Cardiac fibroblast (primary cell): ENCODE measurements around the gene VN1R4.
"Not testable (repeated sequence)": the region's sequence is repeated elsewhere in the genome, so short reads cannot be mapped to it uniquely, and the experiment has no call there.

ENCODE experiments used
- DNase-seq, 2 donors: peaks; one replicate each; pipeline versions ENCODE4 v3.0.0 to v3.0.0-alpha.2; 2010; ENCODE audit warnings: low read depth in 2 of 2
- H3K4me3 ChIP-seq, 2 donors: replicated peaks in 1 of 2; 1 replicate in 1 of 2; 2 replicates in 1 of 2; pipeline ENCODE4 v1.5.1; 2011; ENCODE audit warnings: low read depth in 2 of 2, low read length in 2 of 2, mild to moderate bottlenecking in 2 of 2, moderate library complexity in 1 of 2
- CTCF ChIP-seq: IDR thresholded peaks from one replicate; pipeline ENCODE4 v1.5.1; 2011; ENCODE audit warnings: low read depth, mild to moderate bottlenecking, low read length, inconsistent platforms

The VN1R4 gene

GRCh38 chr19:53285087-53285486 lies 17.6 kb upstream of the VN1R4 start:
- no peak for TF ChIP-seq CTCF
- no peak overlapping the region for H3K4me3 ChIP-seq
- no peak for DNase-seq

GRCh38 chr19:53281947-53282346 lies 14.4 kb upstream of the VN1R4 start:
- DNase-seq, H3K4me3 ChIP-seq: not testable (repeated sequence)

- TF ChIP-seq CTCF = no peak
- H3K4me3 ChIP-seq = no peak overlapping the region
- no peak for DNase-seq
Observed at GRCh38 chr19:53275480-53275879, 8.0 kb upstream of the VN1R4 start.

- no peak for DNase-seq
- no peak overlapping the region for H3K4me3 ChIP-seq
- TF ChIP-seq CTCF = no peak
Observed at GRCh38 chr19:53272044-53272443, 4.5 kb upstream of the VN1R4 start.

- not testable (repeated sequence) for H3K4me3 ChIP-seq, DNase-seq
Observed at GRCh38 chr19:53269861-53270260, 2.3 kb upstream of the VN1R4 start.

- not testable (repeated sequence) for DNase-seq
Observed at GRCh38 chr19:53257715-53258342, 9.7 kb downstream of the VN1R4 start, which contains the start of gene VN1R2. Gene VN1R2 (plus strand): TSS chr19:53258292. CDS start chr19:53258376, 84 bp downstream.

GRCh38 chr19:53254411-53255341 lies 12.8 kb downstream of the VN1R4 start, which contains the start of gene ZNF677:
Gene ZNF677 (minus strand): TSS chr19:53254873. CDS start chr19:53251550, 3,323 bp downstream.
- TF ChIP-seq CTCF = no peak

More at GRCh38 chr19:53257715-53258342, 9.7 kb downstream of the VN1R4 start, which contains the start of gene VN1R2:
- not testable (repeated sequence) for H3K4me3 ChIP-seq

GRCh38 chr19:53246498-53246897 lies 21.0 kb downstream of the VN1R4 start:
- H3K4me3 ChIP-seq = no peak overlapping the region
- no peak for DNase-seq
- TF ChIP-seq CTCF = no peak

More at GRCh38 chr19:53254411-53255341, 12.8 kb downstream of the VN1R4 start, which contains the start of gene ZNF677:
- H3K4me3 ChIP-seq = peak within 1 kb of the TSS; percentile 66 to 92
- DNase-seq = peak; percentile 88 to 94
